Activated naive CD8-positive, alpha-beta T cell treated with anti-CD3 and anti-CD28 coated beads for 36 hours (primary cell): ENCODE results near the gene IGFL1. TPM values are rescaled to one million over a fixed set of nuclear protein-coding genes. Genes with fewer than 3 reads are reported as not detected.
"Not testable (repeated sequence)": the region's sequence is repeated elsewhere in the genome, so short reads cannot be mapped to it uniquely, and the experiment has no call there.

Source experiments
- DNase-seq: peaks from one replicate; pipeline ENCODE4 v3.0.0; 2021
- H3K27ac Mint-ChIP-seq: one replicate; pipeline ENCODE4 v1.8.0; 2022; ENCODE audit warnings: mild to moderate bottlenecking, moderate library complexity, mixed read lengths
- H3K27me3 Mint-ChIP-seq: one replicate; pipeline ENCODE4 v1.8.0; 2022; ENCODE audit warnings: mild to moderate bottlenecking, mixed read lengths
- H3K36me3 Mint-ChIP-seq: one replicate; pipeline ENCODE4 v1.8.0; 2021; ENCODE audit warnings: mild to moderate bottlenecking, mixed read lengths
- H3K4me1 Mint-ChIP-seq: one replicate; pipeline ENCODE4 v1.8.0; 2021; ENCODE audit warnings: mixed read lengths
- H3K4me3 Mint-ChIP-seq: one replicate; pipeline ENCODE4 v1.8.0; 2022; ENCODE audit warnings: mild to moderate bottlenecking, moderate library complexity, mixed read lengths
- H3K9me3 Mint-ChIP-seq: one replicate; pipeline ENCODE4 v1.8.0; 2022; ENCODE audit warnings: mixed read lengths
- total RNA-seq, 2 experiments: library from RNA; stranded (reverse); gene quantifications; one replicate each; pipeline ENCODE4 v1.2.3, GENCODE V29; 2021

IGFL1 gene
- total RNA-seq, 2 experiments from 2014 or later: not detected

DNA sequence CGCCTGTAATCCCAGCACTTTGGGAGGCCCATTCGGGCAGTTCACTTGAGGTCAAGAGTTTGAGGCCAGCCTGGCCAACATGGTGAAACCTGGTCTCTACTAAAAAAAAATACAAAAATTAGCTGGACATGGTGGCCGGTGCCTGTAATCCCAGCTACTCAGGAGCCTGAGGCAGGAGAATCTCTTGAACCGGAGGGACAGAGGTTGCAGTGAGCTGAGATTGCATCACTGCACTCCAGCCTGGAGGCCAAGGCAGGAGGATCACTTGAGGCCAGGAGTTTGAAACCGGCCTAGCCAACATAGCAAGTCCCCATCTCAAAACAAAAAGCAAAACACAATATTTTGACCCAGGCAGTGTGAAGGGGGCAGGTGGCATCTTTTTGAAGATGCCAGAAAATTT, 35.3 kb downstream of the IGFL1 start:
- H3K9me3 Mint-ChIP-seq, H3K27ac Mint-ChIP-seq, H3K36me3 Mint-ChIP-seq, DNase-seq, H3K4me1 Mint-ChIP-seq, H3K4me3 Mint-ChIP-seq: not testable (repeated sequence)
- peaks cover 81% of the 10 kb centered on the region for H3K27me3 Mint-ChIP-seq

DNA sequence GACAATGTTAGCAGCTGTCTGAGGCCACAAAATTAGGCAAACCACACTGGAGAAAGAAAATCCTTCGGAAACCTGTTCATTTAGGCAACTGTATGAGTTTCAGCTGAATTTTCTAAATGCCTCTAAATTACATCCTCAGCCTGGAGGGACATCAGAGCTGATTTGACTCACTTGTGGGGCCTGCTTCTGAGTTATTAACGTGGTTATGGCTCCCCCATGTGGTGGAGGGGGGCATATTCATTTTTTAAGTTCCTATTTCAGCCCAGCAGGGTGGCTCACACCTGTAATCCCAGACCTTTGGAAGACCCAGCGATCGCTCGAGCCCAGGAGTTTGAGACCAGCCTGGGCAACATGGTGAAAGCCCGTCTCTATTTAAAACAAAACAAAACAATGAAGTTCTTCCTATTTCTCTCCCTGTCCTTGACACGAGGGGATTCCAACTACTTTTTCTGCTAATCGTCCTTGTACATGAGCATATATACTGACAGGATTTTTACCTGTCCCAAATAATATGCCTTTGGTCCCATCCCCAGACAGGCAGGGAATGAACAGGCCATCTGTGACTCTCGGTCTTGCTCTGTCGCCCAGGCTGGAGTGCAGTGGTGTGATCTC, 35.8 kb downstream of the IGFL1 start:
- Mint-ChIP-seq H3K27ac (no peak overlapping the region), H3K4me1 (peaks cover 9% of the 10 kb centered on the region), H3K9me3 (no peaks in the 10 kb centered on the region), H3K36me3 (peaks cover 1% of the 10 kb centered on the region), H3K27me3 (peaks cover 76% of the 10 kb centered on the region), H3K4me3 (no peak overlapping the region)
- DNase-seq: peak; percentile 61

DNA sequence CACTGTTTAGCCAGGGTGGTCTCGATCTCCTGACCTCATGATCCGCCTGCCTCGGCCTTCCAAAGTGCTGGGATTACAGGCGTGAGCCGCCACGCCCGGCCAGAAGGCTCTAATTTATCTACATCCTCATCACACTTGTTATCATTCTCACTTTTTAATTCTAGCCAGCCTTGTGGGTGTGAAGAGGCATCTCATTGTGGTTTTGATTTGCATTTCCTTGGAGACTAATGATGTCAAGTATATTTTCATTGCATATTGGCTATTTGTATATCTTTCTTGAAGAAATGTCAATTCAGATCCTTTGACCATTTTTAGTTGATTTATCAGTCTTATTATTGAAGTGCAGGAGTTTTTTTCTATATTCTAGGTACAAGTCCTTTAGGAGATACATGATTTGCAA, 39.6 kb downstream of the IGFL1 start:
- no peaks in the 10 kb centered on the region for H3K9me3 Mint-ChIP-seq
- H3K27me3 Mint-ChIP-seq: peaks cover 50% of the 10 kb centered on the region
- no peak overlapping the region for H3K4me3 Mint-ChIP-seq
- H3K27ac Mint-ChIP-seq: no peak overlapping the region
- H3K4me1 Mint-ChIP-seq: peaks cover 17% of the 10 kb centered on the region
- no peaks in the 10 kb centered on the region for H3K36me3 Mint-ChIP-seq
- no peak for DNase-seq

DNA sequence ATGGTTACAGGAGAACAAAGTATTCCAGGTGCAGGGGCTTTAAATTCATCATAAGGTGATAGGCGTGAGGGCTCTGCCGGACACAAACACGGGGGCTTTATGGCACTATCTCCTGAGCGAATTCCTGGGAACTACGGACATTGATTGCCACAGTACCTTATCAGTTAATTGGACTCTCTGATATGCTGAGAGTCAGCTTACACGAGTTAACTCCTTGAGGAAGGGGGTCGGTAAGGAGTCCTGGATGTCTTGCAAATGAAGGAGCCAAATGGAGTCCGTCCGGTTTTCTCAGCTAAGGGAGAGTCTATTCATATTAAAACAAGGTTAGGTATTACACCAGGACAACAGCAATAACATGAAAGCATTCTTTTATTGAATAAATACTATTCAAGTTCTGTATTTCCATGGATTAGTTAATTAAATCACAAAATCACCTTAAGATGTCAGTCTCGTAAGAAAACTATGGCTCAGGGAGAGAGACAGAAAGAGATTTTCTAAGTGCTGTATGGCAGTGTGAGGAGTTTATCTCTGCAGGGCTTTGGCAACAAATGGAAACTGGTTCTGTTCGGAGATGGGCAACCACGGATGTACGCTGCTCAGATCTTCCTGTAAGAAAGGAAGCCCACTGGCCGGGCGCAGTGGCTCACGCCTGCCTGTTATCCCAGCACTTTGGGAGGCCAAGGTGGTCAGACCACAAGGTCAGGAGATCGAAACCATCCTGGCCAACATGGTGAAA, 41.1 kb downstream of the IGFL1 start:
- H3K9me3 Mint-ChIP-seq: no peaks in the 10 kb centered on the region
- H3K4me3 Mint-ChIP-seq: no peak overlapping the region
- peaks cover 17% of the 10 kb centered on the region for H3K4me1 Mint-ChIP-seq
- peaks cover 42% of the 10 kb centered on the region for H3K27me3 Mint-ChIP-seq
- no peaks in the 10 kb centered on the region for H3K36me3 Mint-ChIP-seq
- no peak overlapping the region for H3K27ac Mint-ChIP-seq
- no peak for DNase-seq

DNA sequence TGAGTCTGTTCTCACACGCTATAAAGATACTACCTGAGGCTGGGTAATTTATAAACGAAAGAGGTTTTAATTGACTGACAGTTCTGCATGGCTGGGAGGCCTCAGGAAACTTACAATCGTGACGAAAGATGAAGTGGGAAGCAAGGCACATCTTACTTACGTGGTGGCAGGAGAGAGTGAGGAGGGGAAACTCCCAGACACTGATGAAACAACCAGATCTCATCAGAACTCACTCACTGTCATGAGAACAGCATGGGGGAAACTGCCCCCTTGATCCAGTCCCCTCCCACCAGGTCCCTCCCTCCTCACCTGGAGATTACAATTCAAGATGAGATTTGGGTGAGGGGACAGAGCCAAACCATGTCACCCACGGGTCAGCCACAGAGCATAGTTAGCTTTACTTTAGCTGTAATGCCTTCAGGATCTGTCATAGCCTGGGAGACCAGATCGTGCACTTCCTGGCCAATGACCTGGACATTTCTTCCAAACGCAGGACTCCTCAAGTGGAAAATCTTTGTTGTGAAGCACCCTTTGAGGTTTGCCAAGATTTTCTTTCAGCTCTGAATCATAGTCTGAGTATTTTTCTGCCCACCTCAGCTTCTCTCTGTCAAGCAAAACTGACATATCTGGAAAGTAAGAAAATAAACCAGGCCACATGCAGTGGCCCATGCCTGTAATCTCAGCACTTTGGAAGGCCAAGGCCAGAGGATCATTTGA, 42.1 kb downstream of the IGFL1 start:
- H3K27ac Mint-ChIP-seq: no peak overlapping the region
- peaks cover 32% of the 10 kb centered on the region for H3K27me3 Mint-ChIP-seq
- no peaks in the 10 kb centered on the region for H3K9me3 Mint-ChIP-seq
- peaks cover 17% of the 10 kb centered on the region for H3K4me1 Mint-ChIP-seq
- peak; percentile 7 for DNase-seq
- no peak overlapping the region for H3K4me3 Mint-ChIP-seq
- H3K36me3 Mint-ChIP-seq: no peaks in the 10 kb centered on the region

DNA sequence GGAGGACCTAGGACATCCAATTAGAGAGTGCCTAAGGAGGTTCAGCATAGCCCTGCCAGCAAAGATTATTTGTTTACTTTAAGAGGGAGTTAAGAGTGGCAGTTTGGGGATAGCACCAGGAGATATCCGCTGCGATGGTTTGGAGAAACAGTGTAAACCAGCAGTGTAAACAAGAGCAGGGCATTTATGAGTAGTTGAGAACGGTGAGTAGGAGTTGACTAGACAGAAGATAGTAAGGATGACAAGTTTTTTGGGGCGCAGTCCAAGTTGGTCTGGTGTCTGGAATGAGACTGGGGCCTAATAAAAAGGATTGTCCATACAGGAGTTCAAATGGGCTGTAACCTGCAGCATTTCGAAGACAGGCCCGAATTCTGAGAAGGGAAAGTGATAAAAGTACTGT, 44.4 kb downstream of the IGFL1 start:
- not testable (repeated sequence) for H3K4me3 Mint-ChIP-seq, DNase-seq, H3K27ac Mint-ChIP-seq, H3K36me3 Mint-ChIP-seq, H3K9me3 Mint-ChIP-seq
- Mint-ChIP-seq H3K27me3 (peaks cover 26% of the 10 kb centered on the region), H3K4me1 (peaks cover 15% of the 10 kb centered on the region)

DNA sequence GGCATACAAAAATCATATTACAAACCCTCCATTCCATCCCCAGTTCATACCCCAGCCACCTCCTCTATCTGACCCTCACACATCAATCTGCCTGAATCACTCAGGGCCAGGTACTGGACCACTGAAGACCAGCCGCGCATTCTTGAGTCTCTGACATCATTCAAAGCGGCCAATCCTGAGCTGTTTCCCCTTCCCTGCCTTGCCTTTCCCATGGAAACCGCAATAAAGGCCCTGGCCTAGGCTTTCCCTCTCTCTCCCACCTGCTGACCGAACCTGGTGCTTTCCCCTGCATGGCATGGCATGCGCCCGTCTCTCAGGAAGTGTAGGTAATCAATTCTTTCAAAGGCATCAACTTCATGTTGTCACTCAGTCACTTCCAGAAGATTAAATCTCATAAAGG, 49.6 kb downstream of the IGFL1 start:
- Mint-ChIP-seq H3K4me1 (no peaks in the 10 kb centered on the region), H3K9me3 (no peaks in the 10 kb centered on the region), H3K4me3 (no peak overlapping the region)

More for the DNA sequence above, 49.6 kb downstream of the IGFL1 start:
- no peak overlapping the region for H3K27ac Mint-ChIP-seq
- peaks cover 16% of the 10 kb centered on the region for H3K27me3 Mint-ChIP-seq
- no peaks in the 10 kb centered on the region for H3K36me3 Mint-ChIP-seq
- DNase-seq: no peak

Other genes starting within 250 kb of the IGFL1 start
- gene CCDC61, start 234.3 kb upstream of the IGFL1 start, total RNA-seq: 10 to 100 TPM; 17.8 to 18.4 TPM
- gene PGLYRP1, start 206.7 kb upstream of the IGFL1 start, total RNA-seq: not detected
- not detected for gene IGFL4, start 188.7 kb upstream of the IGFL1 start, total RNA-seq
- gene IGFL3, start 105.1 kb upstream of the IGFL1 start, total RNA-seq: not detected
- gene IGFL2, start 81.5 kb upstream of the IGFL1 start, total RNA-seq: not detected
- not detected for gene HIF3A, start 67.3 kb downstream of the IGFL1 start, total RNA-seq
- gene PPP5C, start 117.3 kb downstream of the IGFL1 start, total RNA-seq: 100 to 1,000 TPM; 123 to 132 TPM
- under 1 TPM; 0.08 TPM for gene CCDC8, start 183.8 kb downstream of the IGFL1 start, total RNA-seq
- gene PNMA8C, start 199.2 kb downstream of the IGFL1 start, total RNA-seq: not detected
- gene PNMA8A, start 241.8 kb downstream of the IGFL1 start, total RNA-seq: 1 to 10 TPM; 6.0 to 6.3 TPM